ENCODE measurements around the gene CIC. TPM values are rescaled to one million over a fixed set of nuclear protein-coding genes. Genes with fewer than 3 reads are reported as not detected.

CIC gene
- total and polyA plus RNA-seq, 2 of the 13 experiments (the other 11 are each of a cell fraction or from before 2014, with no cell fraction given), result 5.9 to 8.0 TPM

DNA sequence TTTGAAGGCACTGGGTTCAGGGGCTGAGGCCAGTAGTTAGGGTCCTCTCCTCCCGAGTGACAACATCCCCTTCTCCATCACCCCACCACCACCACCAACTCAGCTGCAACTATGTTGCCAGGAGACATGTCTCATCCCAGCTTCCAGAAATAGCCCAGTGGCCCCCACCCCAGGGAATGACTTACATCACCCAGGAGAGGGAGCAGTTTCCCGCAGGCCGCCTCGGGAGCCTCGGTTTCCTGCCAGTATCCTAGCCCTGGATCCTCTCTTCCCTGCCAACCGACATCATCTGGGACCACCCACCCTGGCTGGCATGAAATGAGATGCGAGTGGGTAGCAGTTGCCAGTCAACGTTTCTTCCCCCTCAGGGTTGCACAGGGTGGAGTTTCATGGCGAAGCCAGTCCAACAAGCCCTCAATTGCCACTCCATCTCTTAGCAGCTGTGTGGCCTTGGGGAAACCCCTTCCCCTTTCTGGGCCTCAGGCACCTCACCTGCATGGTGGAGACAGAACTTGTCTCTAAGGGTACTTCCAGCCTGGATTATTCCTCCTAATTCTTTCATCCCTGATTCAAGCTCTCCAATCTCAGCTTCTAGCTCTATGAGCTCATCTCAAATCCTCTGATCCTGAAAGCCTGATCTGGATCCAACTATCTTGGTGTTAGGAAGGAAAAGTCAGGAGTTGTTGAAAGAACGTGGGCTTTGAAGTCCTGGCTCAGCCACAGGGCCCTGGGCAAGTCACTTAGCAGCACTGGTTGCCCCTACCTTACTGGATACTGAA lies 22.7 kb upstream of the CIC start:
- H3K27me3 ChIP-seq (ENCODE audit: control insufficient read depth in 1 of 2, insufficient read depth in 2 of 2, low read length in 2 of 2), result no peaks in the 10 kb centered on the region; a peak in 1 of 5 replicates
- ChIA-PET CTCF (ENCODE audit: low intra/inter-chr PET ratio, low total read pairs) (interaction anchor here (0.9 to 4.3 kb wide), 4 partner anchors 31 to 50 kb away, joined by 3 to 34 read pairs (median 6); no protein-coding TSS in a partner anchor), POLR2A (interaction anchor here (0.6 to 6.6 kb wide), 9 partner anchors 10 to 56 kb away, joined by 3 to 117 read pairs (median 3); partner anchors contain the start of genes CIC, ERF, PAFAH1B3 and PRR19)
- ATAC-seq (no peak), DNase-seq (ENCODE audit: low spot score) (no peak), FAIRE-seq (no peak)
- H2AFZ ChIP-seq (ENCODE audit: low read length), result no peak overlapping the region
- no peak overlapping the region for H3K4me3 ChIP-seq (replicated peaks in 1 of 3; ENCODE audit: insufficient read depth in 1 of 3, low read depth in 2 of 3, low read length in 3 of 3)
- BruUV-seq (replicated peaks), result no TSS peak
- H3K4me2 ChIP-seq (ENCODE audit: low read depth, low read length), result no peak overlapping the region
- peak overlapping the region; percentile 28 for H3K27ac ChIP-seq (ENCODE audit: extremely low read length, insufficient read depth, low read length)
- H4K20me1 ChIP-seq (ENCODE audit: insufficient read depth, low read length), result peaks cover 30% of the 10 kb centered on the region
- WGBS (ENCODE audit: low lambda C conversion rate), result 56% methylated on average over 8 of the region's 10 CpGs
- intact Hi-C loops (cut with micrococcal nuclease; ENCODE audit: unreplicated experiment), result no loop called here
- in situ Hi-C loops (cut with HindIII; ENCODE audit: extremely low pct_ligation_motif_present, low pct_unique_long_range_greater_than_20kb), result no loop called here
- peaks cover 55% of the 10 kb centered on the region for H3K4me1 ChIP-seq (ENCODE audit: insufficient read depth, low read length)
- peaks cover 21% of the 10 kb centered on the region for H3K79me2 ChIP-seq (ENCODE audit: insufficient read depth, low read length)
- peaks cover 7 to 26% of the 10 kb centered on the region in 2 experiments; a peak in 3 of 5 replicates for H3K36me3 ChIP-seq (replicated peaks in 1 of 2; ENCODE audit: control insufficient read depth in 1 of 2, insufficient read depth in 2 of 2, low read length in 2 of 2)
- no peak overlapping the region for H3K9ac ChIP-seq (ENCODE audit: insufficient read depth, low read depth, low read length)
- no peaks in the 10 kb centered on the region for H3K9me3 ChIP-seq (ENCODE audit: low read length)
- TF ChIP-seq HNF1A (IDR thresholded peaks at IDR 0.05; ENCODE audit: low read depth) (no peak), HNF1A (CRISPR knock-in tag; IDR thresholded peaks at IDR 0.05; ENCODE audit: borderline replicate concordance) (peak; percentile 11; the same call in 1 of the 2 replicates), MEF2D (CRISPR knock-in tag; IDR thresholded peaks at IDR 0.05) (peak; percentile 63; the same call in 1 of the 2 replicates), MTF2 (CRISPR knock-in tag; IDR thresholded peaks at IDR 0.05; ENCODE audit: borderline replicate concordance) (peak; percentile 70; the same call in 1 of the 2 replicates), RAD21 (CRISPR knock-in tag; IDR thresholded peaks at IDR 0.05) (peak; percentile 71), ZBTB34 (CRISPR knock-in tag; IDR thresholded peaks at IDR 0.05) (0 out of 2 replicates have a peak, but pooled peaks have one; percentile 32), MAX (IDR thresholded peaks at IDR 0.05) (0 out of 2 replicates have a peak, but pooled peaks have one; percentile 5), PRPF4 (IDR thresholded peaks at IDR 0.05; ENCODE audit: low read depth, low read length, poor library complexity, severe bottlenecking) (no peak), MBD4 (IDR thresholded peaks at IDR 0.05; ENCODE audit: borderline replicate concordance, low read length) (peak; percentile 66; the same call in 1 of the 2 replicates), HIVEP1 (CRISPR knock-in tag; IDR thresholded peaks at IDR 0.05) (peak; percentile 59; the same call in 1 of the 2 replicates), SP2 (CRISPR knock-in tag; IDR thresholded peaks at IDR 0.05) (0 out of 2 replicates have a peak, but pooled peaks have one; percentile 22)
- TF ChIP-seq, protein P1, sequence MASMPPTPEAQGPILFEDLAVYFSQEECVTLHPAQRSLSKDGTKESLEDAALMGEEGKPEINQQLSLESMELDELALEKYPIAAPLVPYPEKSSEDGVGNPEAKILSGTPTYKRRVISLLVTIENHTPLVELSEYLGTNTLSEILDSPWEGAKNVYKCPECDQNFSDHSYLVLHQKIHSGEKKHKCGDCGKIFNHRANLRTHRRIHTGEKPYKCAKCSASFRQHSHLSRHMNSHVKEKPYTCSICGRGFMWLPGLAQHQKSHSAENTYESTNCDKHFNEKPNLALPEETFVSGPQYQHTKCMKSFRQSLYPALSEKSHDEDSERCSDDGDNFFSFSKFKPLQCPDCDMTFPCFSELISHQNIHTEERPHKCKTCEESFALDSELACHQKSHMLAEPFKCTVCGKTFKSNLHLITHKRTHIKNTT (CRISPR knock-in tag; IDR thresholded peaks at IDR 0.05), result no peak
